UCSD-AML1 (cell line): Measurements from ENCODE around the gene TRIM40.

Experiments used
- DNase-seq: peaks from one replicate; lab custom pipeline; 2025; ENCODE audit not compliant: unreplicated experiment; lab: John Stamatoyannopoulos, UW

Gene TRIM40

DNA sequence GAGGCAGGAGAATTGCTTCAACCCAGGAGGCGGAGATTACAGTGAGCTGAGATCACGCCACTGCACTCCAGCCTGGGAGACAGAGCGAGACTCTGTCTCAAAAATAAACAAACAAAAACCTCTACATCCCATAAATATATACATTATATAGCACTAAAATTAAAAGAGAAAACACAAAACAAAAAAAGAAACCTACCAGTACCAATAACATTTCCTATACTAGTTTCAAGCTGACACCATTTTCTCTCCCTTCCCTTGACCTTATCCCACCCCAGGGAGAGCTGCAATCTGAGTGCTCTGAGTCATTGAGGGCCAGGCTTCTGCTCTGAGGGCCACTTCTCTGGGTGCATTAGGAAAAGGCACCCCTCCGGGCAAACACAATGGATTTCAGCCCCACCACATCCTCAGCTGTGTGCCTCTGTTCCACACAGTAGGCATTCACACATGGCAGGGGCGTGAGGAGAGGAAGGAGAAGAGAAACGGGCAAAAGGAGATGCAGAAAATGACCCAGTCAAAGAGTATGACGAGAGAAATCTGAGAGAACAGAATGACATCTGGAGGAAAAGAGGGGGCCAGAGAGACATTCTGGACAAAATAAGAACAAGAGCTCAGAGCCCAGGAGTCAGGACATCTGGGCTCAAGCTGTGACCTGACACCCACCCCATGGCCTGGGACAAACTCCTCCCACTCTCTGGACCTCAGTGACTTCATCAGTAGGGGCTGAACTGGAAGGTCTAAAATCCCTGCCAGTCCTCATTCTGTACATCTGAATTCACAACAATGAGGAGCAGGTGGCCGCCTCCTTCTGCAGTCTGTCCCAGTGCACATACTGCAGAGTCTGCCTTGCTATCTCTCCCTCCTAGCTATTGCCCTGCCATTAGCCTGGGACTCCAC is 59.1 kb downstream of the TRIM40 start:
- DNase-seq, result no peak

DNA sequence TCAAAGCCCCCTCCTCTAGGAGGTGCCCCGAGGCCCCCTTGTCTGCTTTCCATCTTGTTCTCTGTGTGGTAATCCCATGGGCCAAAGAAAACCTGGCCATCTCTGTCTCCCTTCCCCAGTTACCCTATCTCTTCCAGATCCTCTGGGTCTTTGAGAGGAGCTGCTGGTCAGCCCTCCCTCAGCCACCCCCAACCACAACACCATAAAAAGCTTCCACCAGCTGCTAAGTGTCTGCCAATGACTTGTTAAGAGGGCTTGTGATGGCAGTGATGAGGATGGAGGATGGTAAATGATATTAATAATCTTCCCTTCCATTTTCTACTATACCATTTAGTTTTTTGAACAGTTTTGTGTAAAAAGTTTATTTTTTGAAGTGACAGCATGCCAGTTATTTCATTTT is 60.0 kb downstream of the TRIM40 start:
- DNase-seq, result no peak

DNA sequence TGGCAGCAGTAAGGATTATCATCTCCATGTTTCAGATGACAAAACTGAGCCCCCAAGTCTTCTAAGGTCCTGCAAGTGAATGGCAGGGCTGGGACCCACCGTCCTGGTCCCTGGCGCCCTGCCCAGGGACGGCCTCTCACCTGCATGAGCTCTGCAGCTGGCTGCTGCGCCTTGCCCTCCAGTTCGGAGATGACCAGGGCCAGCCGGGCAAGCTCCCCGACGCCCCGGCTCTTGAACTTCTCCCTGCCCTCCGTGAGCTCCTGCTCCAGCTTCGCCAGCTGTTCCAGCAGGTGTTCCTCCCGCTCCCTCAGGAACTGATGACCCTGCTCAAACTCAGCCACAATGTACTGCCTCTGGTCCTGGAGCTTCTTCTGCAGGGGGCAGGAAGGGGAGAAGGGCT is 60.4 kb downstream of the TRIM40 start:
- DNase-seq, result no peak
